SK-N-SH treated with all-trans-retinoic acid at 6 μM for 48 hours (cell line): Measurements from ENCODE around the gene NOP14.

Experiments
- ATAC-seq: fragments of 200-7000 bp; cut with Tn5 transposase; 3 replicates; pipeline ENCODE4 v1.9.1; 2020; ENCODE audit warnings: mild to moderate bottlenecking, moderate library complexity
- ARNTL ChIP-seq: fragments of 450-650 bp; formaldehyde crosslinking; IDR thresholded peaks from 2 replicates; pipeline ENCODE4 v1.5.0; 2020; ENCODE audit warnings: low read depth, mild to moderate bottlenecking, moderate library complexity, borderline replicate concordance
- BACH2 ChIP-seq: fragments of 250-450 bp; sonication (Bioruptor Pico); IDR thresholded peaks from 2 replicates; pipeline ENCODE4 v1.9.0; 2021; ENCODE audit warnings: mild to moderate bottlenecking, borderline replicate concordance
- CREB5 ChIP-seq: fragments of 250-450 bp; sonication (Bioruptor Pico); IDR thresholded peaks from 2 replicates; pipeline ENCODE4 v1.5.1; 2020; ENCODE audit warnings: low read depth, mild to moderate bottlenecking, moderate library complexity
- CSDC2 ChIP-seq: fragments of 250-450 bp; sonication (Bioruptor Pico); IDR thresholded peaks from 2 replicates; pipeline ENCODE4 v1.5.0; 2020; ENCODE audit warnings: mild to moderate bottlenecking, moderate library complexity
- ESRRG ChIP-seq: fragments of 250-450 bp; sonication (Bioruptor Pico); IDR thresholded peaks from 2 replicates; pipeline ENCODE4 v1.6.1; 2021; ENCODE audit warnings: mild to moderate bottlenecking
- GLIS3 ChIP-seq: fragments of 250-450 bp; sonication (Bioruptor Pico); IDR thresholded peaks from 2 replicates; pipeline ENCODE4 v1.5.0; 2020; ENCODE audit warnings: mild to moderate bottlenecking, moderate library complexity
- ISL1 ChIP-seq: fragments of 250-450 bp; sonication (Bioruptor Pico); IDR thresholded peaks from 2 replicates; pipeline ENCODE4 v2.1.2; 2022; ENCODE audit warnings: mild to moderate bottlenecking, moderate library complexity
- OSR1 ChIP-seq: fragments of 250-450 bp; sonication (Bioruptor Pico); IDR thresholded peaks from 2 replicates; pipeline ENCODE4 v1.8.0; 2022; ENCODE audit warnings: moderate library complexity, mild to moderate bottlenecking, inconsistent platforms
- PATZ1 ChIP-seq: fragments of 250-450 bp; sonication (Bioruptor Pico); IDR thresholded peaks from 2 replicates; pipeline ENCODE4 v1.8.0; 2020; ENCODE audit warnings: mild to moderate bottlenecking, moderate library complexity, borderline replicate concordance
- POU6F1 ChIP-seq: fragments of 250-450 bp; sonication (Bioruptor Pico); IDR thresholded peaks from 2 replicates; pipeline ENCODE4 v1.8.0; 2021; ENCODE audit warnings: low read depth, mild to moderate bottlenecking, moderate library complexity, borderline replicate concordance
- PPARA ChIP-seq: fragments of 250-450 bp; sonication (Bioruptor Pico); IDR thresholded peaks from 2 replicates; pipeline ENCODE4 v1.5.0; 2020; ENCODE audit warnings: mild to moderate bottlenecking, borderline replicate concordance
- RARB ChIP-seq: fragments of 250-450 bp; sonication (Bioruptor Pico); IDR thresholded peaks from 2 replicates; pipeline ENCODE4 v1.8.0; 2021; ENCODE audit warnings: mild to moderate bottlenecking, moderate library complexity
- SNAI2 ChIP-seq: fragments of 250-450 bp; sonication (Bioruptor Pico); IDR thresholded peaks from 2 replicates; pipeline ENCODE4 v1.5.0; 2020; ENCODE audit warnings: mild to moderate bottlenecking, moderate library complexity
- TCF4 ChIP-seq: fragments of 250-450 bp; sonication (Bioruptor Pico); IDR thresholded peaks from 2 replicates; pipeline ENCODE4 v1.8.0; 2021; ENCODE audit warnings: mild to moderate bottlenecking, moderate library complexity, borderline replicate concordance
- TOX ChIP-seq: fragments of 250-450 bp; sonication (Bioruptor Pico); IDR thresholded peaks from 2 replicates; pipeline ENCODE4 v1.8.0; 2021; ENCODE audit warnings: mild to moderate bottlenecking, moderate library complexity, borderline replicate concordance
- ZC3H10 ChIP-seq: fragments of 250-450 bp; sonication (Bioruptor Pico); IDR thresholded peaks from 2 replicates; pipeline ENCODE4 v1.5.1; 2021; ENCODE audit warnings: mild to moderate bottlenecking, moderate library complexity
- ZFP3 ChIP-seq: fragments of 250-450 bp; sonication (Bioruptor Pico); IDR thresholded peaks from 2 replicates; pipeline ENCODE4 v1.5.0; 2020; ENCODE audit warnings: mild to moderate bottlenecking, moderate library complexity
- ZFP30 ChIP-seq: fragments of 450-650 bp; formaldehyde crosslinking; IDR thresholded peaks from 2 replicates; pipeline ENCODE4 v1.5.0; 2022; ENCODE audit warnings: mild to moderate bottlenecking, moderate library complexity
- ZNF565 ChIP-seq: fragments of 450-650 bp; formaldehyde crosslinking; conservative IDR thresholded peaks from 2 replicates; pipeline ENCODE4 v1.5.0; 2020; ENCODE audit warnings: low read depth, mild to moderate bottlenecking, moderate library complexity
- ZNF70 ChIP-seq: fragments of 450-650 bp; formaldehyde crosslinking; IDR thresholded peaks from 2 replicates; pipeline ENCODE4 v1.5.0; 2020; ENCODE audit warnings: mild to moderate bottlenecking, moderate library complexity
- ZNF8 ChIP-seq: fragments of 450-650 bp; formaldehyde crosslinking; IDR thresholded peaks from 2 replicates; pipeline ENCODE4 v1.5.0; 2020; ENCODE audit warnings: mild to moderate bottlenecking, moderate library complexity
- TF ChIP-seq, protein P1 (sequence below): fragments of 250-450 bp; sonication (Bioruptor Pico); IDR thresholded peaks from 2 replicates; pipeline ENCODE4 v1.5.1; 2021; ENCODE audit warnings: mild to moderate bottlenecking, moderate library complexity

NOP14 gene

DNA sequence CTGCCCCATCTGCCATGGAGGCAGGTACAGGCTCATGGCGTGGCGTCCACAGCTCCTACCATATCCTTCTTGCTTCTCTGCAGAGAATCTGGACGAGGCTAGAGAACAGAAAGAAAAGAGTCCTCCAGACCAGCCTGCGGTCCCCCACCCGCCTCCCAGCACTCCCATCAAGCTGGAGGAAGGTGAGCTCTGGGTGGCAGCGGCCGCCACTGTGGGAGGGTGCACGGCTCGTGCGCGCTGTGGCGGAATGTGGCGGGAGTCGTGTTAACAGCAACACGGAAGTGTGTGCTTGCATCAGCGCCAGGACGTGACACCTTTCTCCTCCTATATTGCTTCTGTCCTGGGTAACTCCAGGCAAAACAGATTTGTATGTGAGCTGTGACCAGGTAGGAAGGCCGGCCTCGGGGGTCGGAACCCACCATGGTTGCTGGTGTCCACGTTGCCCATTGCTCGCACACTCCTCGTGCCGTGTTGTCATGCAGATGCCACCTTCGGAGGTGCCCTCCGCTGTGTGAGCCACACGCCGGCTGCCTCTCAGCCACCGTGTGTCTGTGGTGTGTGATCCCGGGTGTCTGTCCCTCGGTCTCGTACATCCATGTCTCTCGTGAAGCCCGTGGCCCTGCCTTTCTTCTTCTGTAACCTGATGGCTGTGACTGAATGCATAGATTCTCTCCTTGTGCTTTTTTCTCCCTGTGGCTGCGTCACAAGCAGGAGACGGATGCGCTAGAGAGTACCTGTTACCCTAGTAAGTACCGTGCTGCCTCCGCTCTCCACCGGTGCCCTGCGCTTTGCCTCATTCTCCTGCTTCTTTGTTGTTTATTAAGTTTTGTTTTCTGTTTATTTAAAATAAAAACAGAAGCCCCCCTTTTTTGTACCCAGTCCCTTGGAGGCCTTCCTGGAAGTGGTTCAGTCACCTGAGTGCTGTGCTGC lies 37.0 kb downstream of the NOP14 start:
- no peak for TF ChIP-seq CSDC2 (CRISPR knock-in tag)
- TF ChIP-seq CREB5 (CRISPR knock-in tag), result no peak
- TF ChIP-seq PPARA (CRISPR knock-in tag), result no peak
- TF ChIP-seq ZNF8, result no peak
- TF ChIP-seq POU6F1, result no peak
- no peak for TF ChIP-seq ZNF70 (CRISPR knock-in tag)
- no peak for TF ChIP-seq OSR1 (CRISPR knock-in tag)
- TF ChIP-seq PATZ1 (CRISPR knock-in tag), result no peak
- TF ChIP-seq ZC3H10 (CRISPR knock-in tag), result no peak
- no peak for TF ChIP-seq ARNTL (CRISPR knock-in tag)
- no peak for TF ChIP-seq BACH2 (CRISPR knock-in tag)
- no peak for TF ChIP-seq ZNF565 (CRISPR knock-in tag)
- no peak for ATAC-seq

DNA sequence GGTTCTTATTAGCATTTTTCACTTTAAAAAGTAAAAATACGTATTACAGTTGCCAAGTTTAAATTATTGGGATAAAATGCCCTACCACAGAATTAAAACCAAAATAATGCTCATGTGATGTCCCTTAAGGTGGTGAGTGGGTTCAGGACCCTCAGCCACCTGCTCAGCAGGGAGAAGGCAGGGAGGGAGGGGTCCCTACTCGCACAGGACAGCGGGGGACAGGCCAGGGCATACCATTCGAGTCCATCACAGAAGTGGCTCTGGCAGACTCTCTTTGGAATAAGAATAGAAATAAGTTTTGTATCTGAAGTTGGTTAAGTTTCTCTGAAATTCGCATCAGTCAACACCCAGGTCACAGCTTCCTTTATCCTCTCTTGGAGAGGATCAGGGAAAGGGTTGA lies 37.7 kb downstream of the NOP14 start:
- ATAC-seq, result no peak
- TF ChIP-seq ZNF565 (CRISPR knock-in tag) (no peak), TCF4 (CRISPR knock-in tag) (no peak), ISL1 (CRISPR knock-in tag) (no peak), ZNF70 (CRISPR knock-in tag) (no peak), SNAI2 (CRISPR knock-in tag) (no peak)

- no peak for ATAC-seq
- no peak for TF ChIP-seq PATZ1 (CRISPR knock-in tag)
- TF ChIP-seq ESRRG (CRISPR knock-in tag), result no peak
- no peak for TF ChIP-seq POU6F1
- TF ChIP-seq ARNTL (CRISPR knock-in tag), result no peak
- TF ChIP-seq CREB5 (CRISPR knock-in tag), result no peak
- TF ChIP-seq RARB (CRISPR knock-in tag), result no peak
- TF ChIP-seq, protein P1, sequence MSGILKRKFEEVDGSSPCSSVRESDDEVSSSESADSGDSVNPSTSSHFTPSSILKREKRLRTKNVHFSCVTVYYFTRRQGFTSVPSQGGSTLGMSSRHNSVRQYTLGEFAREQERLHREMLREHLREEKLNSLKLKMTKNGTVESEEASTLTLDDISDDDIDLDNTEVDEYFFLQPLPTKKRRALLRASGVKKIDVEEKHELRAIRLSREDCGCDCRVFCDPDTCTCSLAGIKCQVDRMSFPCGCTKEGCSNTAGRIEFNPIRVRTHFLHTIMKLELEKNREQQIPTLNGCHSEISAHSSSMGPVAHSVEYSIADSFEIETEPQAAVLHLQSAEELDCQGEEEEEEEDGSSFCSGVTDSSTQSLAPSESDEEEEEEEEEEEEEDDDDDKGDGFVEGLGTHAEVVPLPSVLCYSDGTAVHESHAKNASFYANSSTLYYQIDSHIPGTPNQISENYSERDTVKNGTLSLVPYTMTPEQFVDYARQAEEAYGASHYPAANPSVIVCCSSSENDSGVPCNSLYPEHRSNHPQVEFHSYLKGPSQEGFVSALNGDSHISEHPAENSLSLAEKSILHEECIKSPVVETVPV (CRISPR knock-in tag), result no peak
- no peak for TF ChIP-seq ZFP3 (CRISPR knock-in tag)
- TF ChIP-seq ZC3H10 (CRISPR knock-in tag), result no peak
- TF ChIP-seq ZNF565 (CRISPR knock-in tag), result no peak
- TF ChIP-seq ZFP30, result no peak
- TF ChIP-seq TOX (CRISPR knock-in tag), result no peak
- no peak for TF ChIP-seq ZNF70 (CRISPR knock-in tag)
- no peak for TF ChIP-seq GLIS3
- TF ChIP-seq ISL1 (CRISPR knock-in tag), result no peak
- no peak for TF ChIP-seq SNAI2 (CRISPR knock-in tag)
- no peak for TF ChIP-seq CSDC2 (CRISPR knock-in tag)
Measured at GRCh38 chr4:2924765-2925301, 38.4 kb downstream of the NOP14 start.
